Suprapubic skin (tissue), 4 donors: Measurements from ENCODE around the gene PNMA8A. TPM values are rescaled to one million over a fixed set of nuclear protein-coding genes. Genes with fewer than 3 reads are reported as not detected.

Source experiments
- DNase-seq, 2 donors: peaks; one replicate each; pipeline ENCODE4 v3.0.0-alpha.2; 2019; ENCODE audit warnings: low spot score in 2 of 2
- H3K27ac ChIP-seq: fragments of 200-600 bp; sonication (generic); one replicate; pipeline ENCODE4 v1.5.1; 2019
- H3K27me3 ChIP-seq: fragments of 200-600 bp; sonication (generic); one replicate; pipeline ENCODE4 v1.5.1; 2019
- H3K36me3 ChIP-seq: fragments of 200-600 bp; sonication (generic); one replicate; pipeline ENCODE4 v1.5.1; 2019
- H3K4me1 ChIP-seq: fragments of 200-600 bp; sonication (generic); one replicate; pipeline ENCODE4 v1.5.1; 2019
- H3K4me3 ChIP-seq: fragments of 200-600 bp; sonication (generic); one replicate; pipeline ENCODE4 v1.5.1; 2019; ENCODE audit warnings: mild to moderate bottlenecking
- H3K9me3 ChIP-seq: fragments of 200-600 bp; sonication (generic); one replicate; pipeline ENCODE4 v1.5.1; 2019
- EP300 ChIP-seq: sonication (generic); formaldehyde crosslinking; IDR thresholded peaks from one replicate; pipeline ENCODE4 v1.6.1; 2017; ENCODE audit warnings: antibody characterized with exemption
- POLR2A ChIP-seq, 2 donors: fragments of 450-650 bp; IDR thresholded peaks; one replicate each; pipeline ENCODE4 v1.6.1; 2017; ENCODE audit warnings: antibody characterized with exemption in 2 of 2, mild to moderate bottlenecking in 2 of 2, moderate library complexity in 2 of 2
- POLR2AphosphoS5 ChIP-seq, 3 donors: sonication (generic); formaldehyde crosslinking; IDR thresholded peaks; one replicate each; pipeline ENCODE4 v1.6.1; 2017; ENCODE audit warnings: antibody characterized with exemption in 3 of 3
- WGBS: methylation state at CpG from one replicate; pipeline ENCODE4 v1.1.5; 2018; 5-methylcytosine and 5-hydroxymethylcytosine counted together
- total RNA-seq, 4 donors: library from RNA; depleted of rRNA; stranded (reverse); fragments of >200 nt; gene quantifications; one replicate each; pipeline ENCODE4 v1.1.0, GENCODE V29; 2016
- TF ChIP-seq, protein P1 (sequence below), 2 donors: fragments of 200-600 bp in 1 of 2; fragments of 450-650 bp in 1 of 2; sonication (generic) in 1 of 2; IDR thresholded peaks; one replicate each; pipeline ENCODE4 v1.5.1; 2016 to 2019; ENCODE audit warnings: antibody characterized with exemption in 2 of 2, mild to moderate bottlenecking in 1 of 2, moderate library complexity in 1 of 2

The PNMA8A gene
- total RNA-seq, 4 donors from 2014 or later = 0.72 to 3.9 (median 1.4) TPM

GRCh38 chr19:46472592-46472991 lies 1.2 kb upstream of the PNMA8A start:
- no peak for DNase-seq
- no peak for TF ChIP-seq EP300
- TF ChIP-seq POLR2AphosphoS5 (IDR thresholded peaks at IDR 0.05) = no peak
- no peak for TF ChIP-seq POLR2A (IDR thresholded peaks at IDR 0.05)
- TF ChIP-seq, protein P1, sequence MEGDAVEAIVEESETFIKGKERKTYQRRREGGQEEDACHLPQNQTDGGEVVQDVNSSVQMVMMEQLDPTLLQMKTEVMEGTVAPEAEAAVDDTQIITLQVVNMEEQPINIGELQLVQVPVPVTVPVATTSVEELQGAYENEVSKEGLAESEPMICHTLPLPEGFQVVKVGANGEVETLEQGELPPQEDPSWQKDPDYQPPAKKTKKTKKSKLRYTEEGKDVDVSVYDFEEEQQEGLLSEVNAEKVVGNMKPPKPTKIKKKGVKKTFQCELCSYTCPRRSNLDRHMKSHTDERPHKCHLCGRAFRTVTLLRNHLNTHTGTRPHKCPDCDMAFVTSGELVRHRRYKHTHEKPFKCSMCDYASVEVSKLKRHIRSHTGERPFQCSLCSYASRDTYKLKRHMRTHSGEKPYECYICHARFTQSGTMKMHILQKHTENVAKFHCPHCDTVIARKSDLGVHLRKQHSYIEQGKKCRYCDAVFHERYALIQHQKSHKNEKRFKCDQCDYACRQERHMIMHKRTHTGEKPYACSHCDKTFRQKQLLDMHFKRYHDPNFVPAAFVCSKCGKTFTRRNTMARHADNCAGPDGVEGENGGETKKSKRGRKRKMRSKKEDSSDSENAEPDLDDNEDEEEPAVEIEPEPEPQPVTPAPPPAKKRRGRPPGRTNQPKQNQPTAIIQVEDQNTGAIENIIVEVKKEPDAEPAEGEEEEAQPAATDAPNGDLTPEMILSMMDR (IDR thresholded peaks at IDR 0.05) = no peak
- Histone ChIP-seq H3K4me3 (no peak overlapping the region), H3K27ac (no peak overlapping the region), H3K4me1 (peaks cover 13% of the 10 kb centered on the region), H3K9me3 (no peaks in the 10 kb centered on the region), H3K36me3 (no peaks in the 10 kb centered on the region), H3K27me3 (peaks cover 30% of the 10 kb centered on the region)
- WGBS = 75% methylated on average over 3 of the region's 4 CpGs

DNA sequence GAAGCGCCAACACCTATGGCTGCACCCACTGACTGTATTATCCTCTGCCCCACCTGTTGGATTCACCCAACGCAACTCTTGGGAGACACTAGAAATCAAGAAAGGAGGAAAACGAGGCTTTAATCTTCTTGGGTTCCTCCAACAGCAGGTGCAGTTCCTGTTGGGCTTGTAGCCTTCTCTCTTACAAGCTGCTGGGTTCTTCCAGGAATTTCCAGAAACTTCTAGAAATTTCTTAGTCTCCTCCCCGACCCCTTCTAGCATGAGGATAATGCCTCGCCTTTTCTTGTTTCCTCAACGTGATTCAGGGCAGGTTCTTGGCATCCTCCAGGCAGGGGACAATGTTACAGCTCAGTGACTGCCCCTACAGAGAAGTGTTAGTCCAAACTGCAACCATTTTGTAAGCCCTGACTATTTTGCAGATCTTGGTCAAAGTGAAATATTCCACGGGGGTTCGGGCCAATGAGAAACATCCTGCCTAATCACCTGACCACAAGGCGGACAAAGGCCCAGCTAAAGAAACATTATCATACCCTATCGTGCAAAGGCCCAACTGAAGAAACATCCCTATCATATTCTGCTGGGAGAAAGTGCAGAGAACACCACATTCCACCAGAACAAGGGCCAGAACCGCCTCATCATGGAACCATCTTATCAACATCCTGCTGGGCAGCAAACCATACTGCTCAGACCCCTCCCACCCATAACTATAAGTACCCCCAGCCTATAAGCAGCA lies 614 bp upstream of the PNMA8A start:
- Histone ChIP-seq H3K27me3 (peaks cover 25% of the 10 kb centered on the region), H3K4me1 (peaks cover 13% of the 10 kb centered on the region), H3K36me3 (no peaks in the 10 kb centered on the region), H3K9me3 (no peaks in the 10 kb centered on the region), H3K4me3 (peak overlapping the region; percentile 44), H3K27ac (no peak overlapping the region)
- DNase-seq = no peak
- WGBS = 59% methylated on average over 11 of the region's 11 CpGs
- no peak for TF ChIP-seq EP300
- TF ChIP-seq POLR2A (IDR thresholded peaks at IDR 0.05) = no peak
- TF ChIP-seq, protein P1 (IDR thresholded peaks at IDR 0.05) = no peak
- TF ChIP-seq POLR2AphosphoS5 (IDR thresholded peaks at IDR 0.05) = no peak

GRCh38 chr19:46470376-46470775 lies 987 bp downstream of the PNMA8A start:
- 96% methylated on average over 10 of the region's 10 CpGs for WGBS
- Histone ChIP-seq H3K9me3 (no peaks in the 10 kb centered on the region), H3K36me3 (no peaks in the 10 kb centered on the region), H3K4me3 (no peak overlapping the region), H3K27ac (no peak overlapping the region), H3K4me1 (peaks cover 13% of the 10 kb centered on the region), H3K27me3 (peaks cover 24% of the 10 kb centered on the region)
- TF ChIP-seq EP300 (no peak), POLR2A (IDR thresholded peaks at IDR 0.05) (no peak), POLR2AphosphoS5 (IDR thresholded peaks at IDR 0.05) (no peak)
- TF ChIP-seq, protein P1 (IDR thresholded peaks at IDR 0.05) = no peak
- DNase-seq = no peak

DNA sequence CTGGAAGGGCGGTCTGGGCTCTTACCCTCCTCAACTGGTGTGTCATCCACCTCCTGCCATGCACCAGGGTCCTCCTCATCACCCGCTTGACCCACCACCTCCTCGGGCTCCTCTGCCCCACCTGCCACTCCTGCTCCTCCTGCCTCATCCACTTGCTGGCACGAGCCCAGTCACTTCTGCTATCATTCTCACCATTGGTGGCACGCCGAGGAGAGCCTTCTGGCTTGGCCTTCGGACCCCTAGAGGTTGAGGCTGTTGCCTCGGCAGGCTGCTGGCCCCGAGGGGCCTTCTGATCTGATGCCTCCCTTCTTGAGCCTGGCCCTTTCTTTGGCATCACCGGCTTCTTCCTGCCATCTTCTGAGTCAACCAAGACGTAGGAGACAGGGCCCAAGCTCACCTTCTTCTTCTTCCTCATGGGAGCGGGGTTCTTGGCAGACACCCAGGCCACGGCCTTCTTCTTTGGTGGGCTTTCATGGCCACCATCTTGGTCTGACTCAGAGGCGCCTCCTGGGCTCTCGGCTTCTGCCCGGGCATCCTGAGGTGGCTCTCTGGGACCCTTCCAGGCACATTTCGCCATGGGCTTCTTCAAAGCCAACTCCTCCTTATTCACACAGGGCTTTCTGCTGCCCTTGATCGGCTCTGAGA lies 1.7 kb downstream of the PNMA8A start:
- Histone ChIP-seq H3K27me3 (peaks cover 22% of the 10 kb centered on the region), H3K9me3 (no peaks in the 10 kb centered on the region), H3K4me1 (peaks cover 13% of the 10 kb centered on the region), H3K27ac (no peak overlapping the region), H3K4me3 (no peak overlapping the region), H3K36me3 (no peaks in the 10 kb centered on the region)
- DNase-seq = no peak
- WGBS = 96% methylated on average over 18 of the region's 18 CpGs
- TF ChIP-seq, protein P1 (IDR thresholded peaks at IDR 0.05) = no peak
- no peak for TF ChIP-seq POLR2A (IDR thresholded peaks at IDR 0.05)
- no peak for TF ChIP-seq POLR2AphosphoS5 (IDR thresholded peaks at IDR 0.05)
- no peak for TF ChIP-seq EP300

GRCh38 chr19:46466536-46467196 lies 4.7 kb downstream of the PNMA8A start:
- Histone ChIP-seq H3K4me1 (peaks cover 10% of the 10 kb centered on the region), H3K9me3 (no peaks in the 10 kb centered on the region), H3K36me3 (no peaks in the 10 kb centered on the region), H3K4me3 (no peak overlapping the region), H3K27ac (no peak overlapping the region), H3K27me3 (peaks cover 6% of the 10 kb centered on the region)
- TF ChIP-seq POLR2AphosphoS5 (IDR thresholded peaks at IDR 0.05) (no peak), POLR2A (IDR thresholded peaks at IDR 0.05) (no peak), EP300 (no peak)
- TF ChIP-seq, protein P1 (IDR thresholded peaks at IDR 0.05) = no peak
- DNase-seq = no peak
- WGBS = 36% methylated on average over 15 of the region's 15 CpGs
